HepG2 (cell line): ENCODE results near the gene KIF15. TPM values are rescaled to one million over a fixed set of nuclear protein-coding genes. Genes with fewer than 3 reads are reported as not detected.

Source experiments
- AHR ChIP-seq: IDR thresholded peaks from 2 replicates; pipeline ENCODE4 v1.6.1; 2018; ENCODE audit warnings: missing genetic modification reagents, missing compliant biosample characterization
- ATAD3A ChIP-seq: sonication (generic); formaldehyde crosslinking; IDR thresholded peaks from 2 replicates; pipeline ENCODE4 v1.4.0; 2020; ENCODE audit warnings: missing genetic modification reagents
- BORCS8-MEF2B ChIP-seq: sonication (generic); formaldehyde crosslinking; IDR thresholded peaks from 2 replicates; pipeline ENCODE4 v1.8.0; 2022; ENCODE audit warnings: mild to moderate bottlenecking, missing genetic modification reagents
- ESRRA ChIP-seq: sonication (generic); formaldehyde crosslinking; IDR thresholded peaks from 2 replicates; pipeline ENCODE4 v1.5.1; 2020; ENCODE audit warnings: mild to moderate bottlenecking, low read depth, missing genetic modification reagents
- GLMP ChIP-seq: sonication (generic); formaldehyde crosslinking; IDR thresholded peaks from 2 replicates; pipeline ENCODE4 v1.9.0; 2021; ENCODE audit warnings: missing genetic modification reagents, mild to moderate bottlenecking, borderline replicate concordance
- MED1 ChIP-seq: sonication (generic); formaldehyde crosslinking; IDR thresholded peaks from 2 replicates; pipeline ENCODE4 v1.4.0; 2020; ENCODE audit warnings: missing genetic modification reagents
- MEIS2 ChIP-seq: sonication (generic); formaldehyde crosslinking; IDR thresholded peaks from 2 replicates; pipeline ENCODE4 v1.9.0; 2021; ENCODE audit warnings: mild to moderate bottlenecking, missing genetic modification reagents
- MLXIP ChIP-seq: sonication (generic); formaldehyde crosslinking; IDR thresholded peaks from 2 replicates; pipeline ENCODE4 v1.9.0; 2021; ENCODE audit warnings: missing genetic modification reagents, borderline replicate concordance
- NRL ChIP-seq: sonication (generic); formaldehyde crosslinking; IDR thresholded peaks from 2 replicates; pipeline ENCODE4 v1.5.0; 2020; ENCODE audit warnings: missing genetic modification reagents, mild to moderate bottlenecking, moderate library complexity, borderline replicate concordance
- PHF8 ChIP-seq: sonication (generic); formaldehyde crosslinking; IDR thresholded peaks from 2 replicates; pipeline ENCODE4 v1.5.0; 2020; ENCODE audit warnings: missing genetic modification reagents
- RBFOX2 ChIP-seq: fragments of 200-400 bp; formaldehyde crosslinking; IDR thresholded peaks from 2 replicates; pipeline ENCODE4 v1.6.1; 2017; ENCODE audit warnings: low read depth, mild to moderate bottlenecking, low read length
- SIX1 ChIP-seq: sonication (generic); formaldehyde crosslinking; IDR thresholded peaks from 2 replicates; pipeline ENCODE4 v1.4.0; 2020; ENCODE audit warnings: missing genetic modification reagents, borderline replicate concordance
- SUZ12 ChIP-seq: fragments of 150-350 bp; IDR thresholded peaks from 2 replicates; pipeline ENCODE4 v1.6.1; 2014; ENCODE audit warnings: low read depth, low read length
- ZBTB21 ChIP-seq: sonication (generic); formaldehyde crosslinking; IDR thresholded peaks from 2 replicates; pipeline ENCODE4 v1.4.0; 2020; ENCODE audit warnings: missing genetic modification reagents
- ZKSCAN1 ChIP-seq: fragments of 150-350 bp; IDR thresholded peaks from 2 replicates; pipeline ENCODE4 v1.6.1; 2014; ENCODE audit warnings: low read length
- ZNF235 ChIP-seq: sonication (generic); formaldehyde crosslinking; IDR thresholded peaks from 2 replicates; pipeline ENCODE4 v1.8.1; 2023; ENCODE audit warnings: mild to moderate bottlenecking, missing genetic modification reagents, borderline replicate concordance
- ZNF264 ChIP-seq: sonication (generic); formaldehyde crosslinking; IDR thresholded peaks from 2 replicates; pipeline ENCODE4 v1.4.0; 2020; ENCODE audit warnings: missing genetic modification reagents
- ZNF33B ChIP-seq: sonication (generic); formaldehyde crosslinking; IDR thresholded peaks from 2 replicates; pipeline ENCODE4 v1.5.1; 2020; ENCODE audit warnings: mild to moderate bottlenecking, missing genetic modification reagents
- ZNF446 ChIP-seq: sonication (generic); formaldehyde crosslinking; IDR thresholded peaks from 2 replicates; pipeline ENCODE4 v1.5.0; 2020; ENCODE audit warnings: mild to moderate bottlenecking, missing genetic modification reagents
- ZNF530 ChIP-seq: sonication (generic); formaldehyde crosslinking; IDR thresholded peaks from 2 replicates; pipeline ENCODE4 v1.5.0; 2020; ENCODE audit warnings: low read depth, mild to moderate bottlenecking, missing genetic modification reagents
- ZNF777 ChIP-seq: sonication (generic); formaldehyde crosslinking; IDR thresholded peaks from 2 replicates; pipeline ENCODE4 v1.4.0; 2020; ENCODE audit warnings: missing genetic modification reagents
- ZNF792 ChIP-seq: IDR thresholded peaks from 2 replicates; pipeline ENCODE4 v1.6.1; 2016
- polyA plus RNA-seq, 8 experiments: library from polyadenylated mRNA; depleted of rRNA in 3 of 8; stranded (reverse) in 7 of 8; unstranded in 1 of 8; fragments of >200 nt; fragmentation: Illumina TruSeq in 4 of 8; extraction: Trizol in 4 of 8; gene quantifications; 2 replicates each; pipeline versions ENCODE4 v1.2.1 to v1.2.3, GENCODE V29; 2011 to 2016; ENCODE audit warnings: low read depth in 4 of 8, missing spikeins in 1 of 8, mixed read lengths in 1 of 8; ENCODE audit not compliant: insufficient read depth in 1 of 8
- total RNA-seq, 5 experiments: library from RNA; depleted of rRNA; stranded (reverse); fragments of >200 nt; fragmentation: Illumina TruSeq; extraction: Trizol; gene quantifications; 2 replicates each; pipeline ENCODE4 v1.2.3, GENCODE V29; 2016; ENCODE audit warnings: low read depth in 1 of 5
- TF ChIP-seq, protein P1 (sequence below): sonication (generic); formaldehyde crosslinking; IDR thresholded peaks from 2 replicates; pipeline ENCODE4 v1.5.0; 2020; ENCODE audit warnings: mild to moderate bottlenecking, missing genetic modification reagents
- TF ChIP-seq, protein P2 (sequence below): sonication (generic); formaldehyde crosslinking; IDR thresholded peaks from 2 replicates; pipeline ENCODE4 v1.9.0; 2022; ENCODE audit warnings: low read depth, missing genetic modification reagents
- TF ChIP-seq, protein P3 (sequence below): IDR thresholded peaks from 2 replicates; pipeline ENCODE4 v1.6.1; 2012; ENCODE audit warnings: inconsistent platforms

Gene KIF15
- total and polyA plus RNA-seq, 2 of the 13 experiments (the other 11 are each of a cell fraction or from before 2014, with no cell fraction given) = 4.8 to 33.8 TPM

GRCh38 chr3:44729384-44729910 is 32.1 kb upstream of the KIF15 start, which contains the start of gene ZNF501 (continued):
- TF ChIP-seq, protein P1, sequence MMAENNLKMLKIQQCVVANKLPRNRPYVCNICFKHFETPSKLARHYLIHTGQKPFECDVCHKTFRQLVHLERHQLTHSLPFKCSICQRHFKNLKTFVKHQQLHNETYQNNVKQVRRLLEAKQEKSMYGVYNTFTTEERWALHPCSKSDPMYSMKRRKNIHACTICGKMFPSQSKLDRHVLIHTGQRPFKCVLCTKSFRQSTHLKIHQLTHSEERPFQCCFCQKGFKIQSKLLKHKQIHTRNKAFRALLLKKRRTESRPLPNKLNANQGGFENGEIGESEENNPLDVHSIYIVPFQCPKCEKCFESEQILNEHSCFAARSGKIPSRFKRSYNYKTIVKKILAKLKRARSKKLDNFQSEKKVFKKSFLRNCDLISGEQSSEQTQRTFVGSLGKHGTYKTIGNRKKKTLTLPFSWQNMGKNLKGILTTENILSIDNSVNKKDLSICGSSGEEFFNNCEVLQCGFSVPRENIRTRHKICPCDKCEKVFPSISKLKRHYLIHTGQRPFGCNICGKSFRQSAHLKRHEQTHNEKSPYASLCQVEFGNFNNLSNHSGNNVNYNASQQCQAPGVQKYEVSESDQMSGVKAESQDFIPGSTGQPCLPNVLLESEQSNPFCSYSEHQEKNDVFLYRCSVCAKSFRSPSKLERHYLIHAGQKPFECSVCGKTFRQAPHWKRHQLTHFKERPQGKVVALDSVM = peak; percentile 65; the same call in 1 of the 2 replicates
- no peak for TF ChIP-seq ZKSCAN1
- peak; percentile 94 for TF ChIP-seq AHR
- peak; percentile 92 for TF ChIP-seq ZNF792
- no peak for TF ChIP-seq ZNF777
- peak; percentile 52 for TF ChIP-seq MEIS2 (CRISPR knock-in tag)
- peak; percentile 67; the same call in 1 of the 2 replicates for TF ChIP-seq MED1 (CRISPR knock-in tag)
- peak; percentile 91 for TF ChIP-seq PHF8 (CRISPR knock-in tag)
- 0 out of 2 replicates have a peak, but pooled peaks have one; percentile 42 for TF ChIP-seq ESRRA (CRISPR knock-in tag)
- TF ChIP-seq ZNF33B (CRISPR knock-in tag) = no peak
- no peak for TF ChIP-seq ZNF446 (CRISPR knock-in tag)
- no peak for TF ChIP-seq ZNF530 (CRISPR knock-in tag)
- no peak for TF ChIP-seq SUZ12
- TF ChIP-seq, protein P2, sequence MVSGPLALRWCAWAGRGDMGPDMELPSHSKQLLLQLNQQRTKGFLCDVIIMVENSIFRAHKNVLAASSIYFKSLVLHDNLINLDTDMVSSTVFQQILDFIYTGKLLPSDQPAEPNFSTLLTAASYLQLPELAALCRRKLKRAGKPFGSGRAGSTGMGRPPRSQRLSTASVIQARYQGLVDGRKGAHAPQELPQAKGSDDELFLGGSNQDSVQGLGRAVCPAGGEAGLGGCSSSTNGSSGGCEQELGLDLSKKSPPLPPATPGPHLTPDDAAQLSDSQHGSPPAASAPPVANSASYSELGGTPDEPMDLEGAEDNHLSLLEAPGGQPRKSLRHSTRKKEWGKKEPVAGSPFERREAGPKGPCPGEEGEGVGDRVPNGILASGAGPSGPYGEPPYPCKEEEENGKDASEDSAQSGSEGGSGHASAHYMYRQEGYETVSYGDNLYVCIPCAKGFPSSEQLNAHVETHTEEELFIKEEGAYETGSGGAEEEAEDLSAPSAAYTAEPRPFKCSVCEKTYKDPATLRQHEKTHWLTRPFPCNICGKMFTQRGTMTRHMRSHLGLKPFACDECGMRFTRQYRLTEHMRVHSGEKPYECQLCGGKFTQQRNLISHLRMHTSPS (CRISPR knock-in tag) = no peak
- TF ChIP-seq BORCS8-MEF2B (CRISPR knock-in tag) = peak; percentile 93
- peak; percentile 94 for TF ChIP-seq RBFOX2
- peak; percentile 81 for TF ChIP-seq ZBTB21 (CRISPR knock-in tag)
- no peak for TF ChIP-seq ZNF235 (CRISPR knock-in tag)
- TF ChIP-seq SIX1 (CRISPR knock-in tag) = no peak
- TF ChIP-seq MLXIP (CRISPR knock-in tag) = no peak
- TF ChIP-seq ZNF264 (CRISPR knock-in tag) = 0 out of 2 replicates have a peak, but pooled peaks have one; percentile 36
- no peak for TF ChIP-seq ATAD3A (CRISPR knock-in tag)
- no peak for TF ChIP-seq GLMP (CRISPR knock-in tag)
- TF ChIP-seq NRL = peak; percentile 78; the same call in 1 of the 2 replicates
- TF ChIP-seq, protein P3, sequence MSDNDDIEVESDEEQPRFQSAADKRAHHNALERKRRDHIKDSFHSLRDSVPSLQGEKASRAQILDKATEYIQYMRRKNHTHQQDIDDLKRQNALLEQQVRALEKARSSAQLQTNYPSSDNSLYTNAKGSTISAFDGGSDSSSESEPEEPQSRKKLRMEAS = peak; percentile 86; the same call in 1 of the 2 replicates
